Uterus (tissue), 2 donors: ENCODE data around the gene JAK2.
"Not testable (repeated sequence)": the region's sequence is repeated elsewhere in the genome, so short reads cannot be mapped to it uniquely, and the experiment has no call there.

Source experiments
- POLR2A ChIP-seq, 2 donors: fragments of 450-650 bp; IDR thresholded peaks; one replicate each; pipeline ENCODE4 v1.6.1; 2016; ENCODE audit warnings: antibody characterized with exemption in 2 of 2, mild to moderate bottlenecking in 1 of 2, moderate library complexity in 1 of 2
- TF ChIP-seq, protein P1 (sequence below), 4 experiments: fragments of 200-600 bp in 2 of 4; fragments of 450-650 bp in 2 of 4; sonication (generic) in 2 of 4; IDR thresholded peaks; one replicate each; pipeline ENCODE4 v1.5.1; 2016 to 2019; ENCODE audit warnings: antibody characterized with exemption in 4 of 4, mild to moderate bottlenecking in 2 of 4, moderate library complexity in 1 of 4

DNA sequence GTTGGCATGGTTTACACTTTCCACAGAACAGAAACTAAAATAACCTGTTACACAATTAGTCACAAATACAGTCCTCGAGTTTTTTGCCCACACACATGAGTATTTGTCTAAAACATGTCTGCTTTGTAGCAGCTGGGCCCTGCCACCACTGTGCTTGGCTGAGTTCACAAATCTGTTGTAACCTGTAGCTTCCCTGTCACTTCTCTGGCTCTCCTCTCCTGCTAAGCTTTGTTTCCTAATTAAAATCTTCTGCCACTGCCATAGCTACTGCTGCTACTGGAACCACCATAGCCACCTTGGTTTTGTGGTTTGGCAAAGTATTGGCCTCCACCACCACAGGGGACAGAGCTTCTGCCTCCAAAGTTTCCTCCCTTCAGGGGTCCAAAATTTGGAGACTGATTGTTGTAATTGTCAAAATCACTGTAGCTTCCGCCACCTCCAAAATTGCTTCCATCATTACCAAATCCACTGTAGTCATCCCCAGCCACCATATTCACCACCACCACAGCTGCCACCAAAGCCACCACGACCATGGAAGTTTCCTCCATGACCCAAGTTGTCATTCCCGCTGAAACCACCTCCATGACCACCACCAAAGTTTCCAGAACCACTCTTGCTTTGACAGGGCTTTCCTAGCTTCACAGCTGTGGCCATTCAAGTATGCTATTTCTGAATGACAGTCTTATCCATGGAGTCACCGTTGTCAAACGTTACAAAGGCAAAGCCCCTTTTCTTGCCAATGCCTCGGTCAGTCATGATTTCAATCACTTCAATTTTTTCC lies 40.5 kb upstream of the JAK2 start:
- TF ChIP-seq, protein P1, sequence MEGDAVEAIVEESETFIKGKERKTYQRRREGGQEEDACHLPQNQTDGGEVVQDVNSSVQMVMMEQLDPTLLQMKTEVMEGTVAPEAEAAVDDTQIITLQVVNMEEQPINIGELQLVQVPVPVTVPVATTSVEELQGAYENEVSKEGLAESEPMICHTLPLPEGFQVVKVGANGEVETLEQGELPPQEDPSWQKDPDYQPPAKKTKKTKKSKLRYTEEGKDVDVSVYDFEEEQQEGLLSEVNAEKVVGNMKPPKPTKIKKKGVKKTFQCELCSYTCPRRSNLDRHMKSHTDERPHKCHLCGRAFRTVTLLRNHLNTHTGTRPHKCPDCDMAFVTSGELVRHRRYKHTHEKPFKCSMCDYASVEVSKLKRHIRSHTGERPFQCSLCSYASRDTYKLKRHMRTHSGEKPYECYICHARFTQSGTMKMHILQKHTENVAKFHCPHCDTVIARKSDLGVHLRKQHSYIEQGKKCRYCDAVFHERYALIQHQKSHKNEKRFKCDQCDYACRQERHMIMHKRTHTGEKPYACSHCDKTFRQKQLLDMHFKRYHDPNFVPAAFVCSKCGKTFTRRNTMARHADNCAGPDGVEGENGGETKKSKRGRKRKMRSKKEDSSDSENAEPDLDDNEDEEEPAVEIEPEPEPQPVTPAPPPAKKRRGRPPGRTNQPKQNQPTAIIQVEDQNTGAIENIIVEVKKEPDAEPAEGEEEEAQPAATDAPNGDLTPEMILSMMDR (IDR thresholded peaks at IDR 0.05) = not testable (repeated sequence)
- TF ChIP-seq POLR2A (IDR thresholded peaks at IDR 0.05) = not testable (repeated sequence)
